Glutamatergic neuron (in vitro differentiated cells): Measurements from ENCODE around the gene MAP2K6. TPM values are rescaled to one million over a fixed set of nuclear protein-coding genes. Genes with fewer than 3 reads are reported as not detected.

Source experiments
- DNase-seq: peaks from one replicate; pipeline ENCODE4 v3.0.0; 2022
- H3K27ac Mint-ChIP-seq: one replicate; pipeline ENCODE4 v1.8.0; 2020; ENCODE audit warnings: mild to moderate bottlenecking, mixed read lengths, inconsistent platforms; ENCODE audit not compliant: unreplicated experiment
- H3K27me3 Mint-ChIP-seq: one replicate; pipeline ENCODE4 v1.8.0; 2020; ENCODE audit warnings: mild to moderate bottlenecking, moderate library complexity, mixed read lengths, inconsistent platforms; ENCODE audit not compliant: unreplicated experiment
- H3K36me3 Mint-ChIP-seq: one replicate; pipeline ENCODE4 v1.8.0; 2020; ENCODE audit warnings: mild to moderate bottlenecking, mixed read lengths, inconsistent platforms; ENCODE audit not compliant: unreplicated experiment
- H3K4me1 Mint-ChIP-seq: one replicate; pipeline ENCODE4 v1.8.0; 2020; ENCODE audit warnings: mild to moderate bottlenecking, low read depth, mixed read lengths, inconsistent platforms; ENCODE audit not compliant: unreplicated experiment
- H3K4me3 Mint-ChIP-seq: one replicate; pipeline ENCODE4 v1.8.0; 2020; ENCODE audit warnings: mild to moderate bottlenecking, mixed read lengths, inconsistent platforms; ENCODE audit not compliant: unreplicated experiment
- H3K9me3 Mint-ChIP-seq: one replicate; pipeline ENCODE4 v1.8.0; 2020; ENCODE audit warnings: mild to moderate bottlenecking, moderate library complexity, mixed read lengths, inconsistent platforms; ENCODE audit not compliant: unreplicated experiment
- total RNA-seq: library from RNA; stranded (reverse); fragmentation: NEBNext Ultra II Directional; extraction: Animal tissue kit (Norgen Biotek cat#: 25700); gene quantifications from one replicate; pipeline ENCODE4 v1.2.1, GENCODE V29; 2021; ENCODE audit not compliant: unreplicated experiment
- TF ChIP-seq, protein P1 (sequence below): fragments of 200-600 bp; sonication (generic); IDR thresholded peaks from one replicate; pipeline ENCODE4 v1.5.0; 2021; ENCODE audit not compliant: partially characterized antibody, unreplicated experiment

Gene MAP2K6
- total RNA-seq, 1 donor from 2014 or later = 28.3 TPM

GRCh38 chr17:69592692-69593350, 178.3 kb downstream of the MAP2K6 start:
- Mint-ChIP-seq H3K4me3 (no peak overlapping the region), H3K27ac (no peak overlapping the region), H3K36me3 (no peaks in the 10 kb centered on the region), H3K9me3 (no peaks in the 10 kb centered on the region), H3K27me3 (no peaks in the 10 kb centered on the region), H3K4me1 (no peaks in the 10 kb centered on the region)
- DNase-seq = no peak
- TF ChIP-seq, protein P1, sequence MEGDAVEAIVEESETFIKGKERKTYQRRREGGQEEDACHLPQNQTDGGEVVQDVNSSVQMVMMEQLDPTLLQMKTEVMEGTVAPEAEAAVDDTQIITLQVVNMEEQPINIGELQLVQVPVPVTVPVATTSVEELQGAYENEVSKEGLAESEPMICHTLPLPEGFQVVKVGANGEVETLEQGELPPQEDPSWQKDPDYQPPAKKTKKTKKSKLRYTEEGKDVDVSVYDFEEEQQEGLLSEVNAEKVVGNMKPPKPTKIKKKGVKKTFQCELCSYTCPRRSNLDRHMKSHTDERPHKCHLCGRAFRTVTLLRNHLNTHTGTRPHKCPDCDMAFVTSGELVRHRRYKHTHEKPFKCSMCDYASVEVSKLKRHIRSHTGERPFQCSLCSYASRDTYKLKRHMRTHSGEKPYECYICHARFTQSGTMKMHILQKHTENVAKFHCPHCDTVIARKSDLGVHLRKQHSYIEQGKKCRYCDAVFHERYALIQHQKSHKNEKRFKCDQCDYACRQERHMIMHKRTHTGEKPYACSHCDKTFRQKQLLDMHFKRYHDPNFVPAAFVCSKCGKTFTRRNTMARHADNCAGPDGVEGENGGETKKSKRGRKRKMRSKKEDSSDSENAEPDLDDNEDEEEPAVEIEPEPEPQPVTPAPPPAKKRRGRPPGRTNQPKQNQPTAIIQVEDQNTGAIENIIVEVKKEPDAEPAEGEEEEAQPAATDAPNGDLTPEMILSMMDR = no peak

- DNase-seq = no peak
- Mint-ChIP-seq H3K27me3 (no peaks in the 10 kb centered on the region), H3K4me3 (no peak overlapping the region), H3K4me1 (no peaks in the 10 kb centered on the region), H3K27ac (no peak overlapping the region), H3K9me3 (no peaks in the 10 kb centered on the region), H3K36me3 (no peaks in the 10 kb centered on the region)
- TF ChIP-seq, protein P1 = no peak
Measured at GRCh38 chr17:69593351-69593715, 178.8 kb downstream of the MAP2K6 start.

- DNase-seq = no peak
- H3K27me3 Mint-ChIP-seq = no peaks in the 10 kb centered on the region
- no peak overlapping the region for H3K4me3 Mint-ChIP-seq
- H3K9me3 Mint-ChIP-seq = no peaks in the 10 kb centered on the region
- TF ChIP-seq, protein P1 = no peak
- no peak overlapping the region for H3K27ac Mint-ChIP-seq
- H3K4me1 Mint-ChIP-seq = no peaks in the 10 kb centered on the region
- H3K36me3 Mint-ChIP-seq = no peaks in the 10 kb centered on the region
Measured at GRCh38 chr17:69593716-69594115, 179.2 kb downstream of the MAP2K6 start.

DNA sequence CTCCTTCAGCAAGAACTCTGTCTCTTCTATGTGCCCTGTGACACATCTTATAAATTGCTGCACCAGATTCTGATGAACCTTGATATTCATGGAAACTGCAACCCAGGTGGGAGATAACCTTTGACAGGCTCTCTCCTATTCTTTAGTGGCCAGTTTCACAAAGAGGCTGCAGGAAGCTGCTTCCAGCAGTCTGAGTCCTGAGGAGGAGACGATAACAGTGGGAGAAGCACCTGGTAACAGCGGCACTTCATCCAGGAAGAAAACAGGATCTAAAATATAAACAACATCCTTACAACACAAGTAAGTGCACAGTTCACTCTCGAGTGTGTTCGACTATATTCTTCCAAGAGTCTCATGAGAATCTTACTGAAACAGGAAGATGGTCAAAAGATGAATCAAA, 180.1 kb downstream of the MAP2K6 start:
- H3K4me1 Mint-ChIP-seq = no peaks in the 10 kb centered on the region
- H3K9me3 Mint-ChIP-seq = no peaks in the 10 kb centered on the region
- TF ChIP-seq, protein P1 = no peak
- DNase-seq = no peak
- no peak overlapping the region for H3K27ac Mint-ChIP-seq
- H3K36me3 Mint-ChIP-seq = no peaks in the 10 kb centered on the region
- no peaks in the 10 kb centered on the region for H3K27me3 Mint-ChIP-seq
- no peak overlapping the region for H3K4me3 Mint-ChIP-seq

GRCh38 chr17:69596141-69596540, 181.6 kb downstream of the MAP2K6 start:
- TF ChIP-seq, protein P1 = no peak
- Mint-ChIP-seq H3K4me3 (no peak overlapping the region), H3K36me3 (no peaks in the 10 kb centered on the region), H3K4me1 (no peaks in the 10 kb centered on the region), H3K27ac (no peak overlapping the region), H3K27me3 (no peaks in the 10 kb centered on the region), H3K9me3 (no peaks in the 10 kb centered on the region)
- DNase-seq = no peak
